Left renal pelvis (tissue), 4 donors: ENCODE measurements around the gene CLDN14. TPM values are rescaled to one million over a fixed set of nuclear protein-coding genes. Genes with fewer than 3 reads are reported as not detected.

Experiments used
- DNase-seq, 4 donors: peaks; one replicate each; pipeline ENCODE4 v3.0.0-alpha.2; 2013; ENCODE audit warnings: low read depth in 4 of 4, low spot score in 3 of 4
- polyA plus RNA-seq, 4 donors: library from polyadenylated mRNA; unstranded; fragments of 120-200 nt; gene quantifications; one replicate each; pipeline ENCODE4 v1.2.1, GENCODE V29; 2013; ENCODE audit not compliant: insufficient read length in 4 of 4

Gene CLDN14
- polyA plus RNA-seq, 4 donors = 0.07 to 6.1 (median 4.2) TPM

- DNase-seq = no peak
Observed at GRCh38 chr21:36411301-36411700, 68.6 kb downstream of the CLDN14 start.

Other genes starting within 250 kb of the CLDN14 start
- 10 to 100 TPM; 38.0 to 41.2 (median 38.9) TPM for gene MORC3, start 159.9 kb downstream of the CLDN14 start, polyA plus RNA-seq
- gene CHAF1B, start 94.7 kb downstream of the CLDN14 start, polyA plus RNA-seq = 1 to 10 TPM; 5.8 to 9.5 (median 8.8) TPM
- 10 to 100 TPM in 3 of 4 donors, under 1 TPM in 1; 1.00 to 28.7 (median 24.4) TPM for gene SIM2, start 219.0 kb upstream of the CLDN14 start, polyA plus RNA-seq